Measurements from ENCODE around the gene TGFBR3.
"Not testable (repeated sequence)": the region's sequence is repeated elsewhere in the genome, so short reads cannot be mapped to it uniquely, and the experiment has no call there.

Gene TGFBR3

GRCh38 chr1:91846007-91846638 lies 39.8 kb downstream of the TGFBR3 start:
- peak; percentile 95 for DNase-seq

GRCh38 chr1:91844862-91845528 lies 41.0 kb downstream of the TGFBR3 start:
- DNase-seq = no peak

DNA sequence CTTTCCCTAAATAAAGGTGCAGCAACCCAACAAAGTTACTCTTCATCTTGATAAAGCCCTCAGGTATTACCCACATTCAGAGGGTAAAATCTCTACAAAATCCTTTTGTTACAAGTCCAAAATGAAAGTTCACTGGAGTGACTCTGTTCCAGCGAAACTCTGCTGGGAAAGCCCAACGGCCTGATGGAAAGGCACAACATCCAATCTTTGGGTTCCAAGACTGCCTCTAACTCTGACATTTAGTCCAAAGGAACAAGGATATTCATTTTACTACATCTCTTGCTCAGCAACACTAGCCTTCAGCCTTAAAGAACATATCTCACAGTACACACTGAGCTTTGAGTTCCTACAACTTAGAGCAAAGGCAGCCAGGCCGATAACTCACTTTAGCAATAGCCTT lies 42.1 kb downstream of the TGFBR3 start:
- DNase-seq = no peak

GRCh38 chr1:91842563-91842962 lies 43.4 kb downstream of the TGFBR3 start:
- DNase-seq = no peak

- DNase-seq = no peak
Observed at GRCh38 chr1:91842056-91842455, 43.9 kb downstream of the TGFBR3 start.

- DNase-seq = not testable (repeated sequence)
Observed at GRCh38 chr1:91840276-91840675, 45.7 kb downstream of the TGFBR3 start.

DNA sequence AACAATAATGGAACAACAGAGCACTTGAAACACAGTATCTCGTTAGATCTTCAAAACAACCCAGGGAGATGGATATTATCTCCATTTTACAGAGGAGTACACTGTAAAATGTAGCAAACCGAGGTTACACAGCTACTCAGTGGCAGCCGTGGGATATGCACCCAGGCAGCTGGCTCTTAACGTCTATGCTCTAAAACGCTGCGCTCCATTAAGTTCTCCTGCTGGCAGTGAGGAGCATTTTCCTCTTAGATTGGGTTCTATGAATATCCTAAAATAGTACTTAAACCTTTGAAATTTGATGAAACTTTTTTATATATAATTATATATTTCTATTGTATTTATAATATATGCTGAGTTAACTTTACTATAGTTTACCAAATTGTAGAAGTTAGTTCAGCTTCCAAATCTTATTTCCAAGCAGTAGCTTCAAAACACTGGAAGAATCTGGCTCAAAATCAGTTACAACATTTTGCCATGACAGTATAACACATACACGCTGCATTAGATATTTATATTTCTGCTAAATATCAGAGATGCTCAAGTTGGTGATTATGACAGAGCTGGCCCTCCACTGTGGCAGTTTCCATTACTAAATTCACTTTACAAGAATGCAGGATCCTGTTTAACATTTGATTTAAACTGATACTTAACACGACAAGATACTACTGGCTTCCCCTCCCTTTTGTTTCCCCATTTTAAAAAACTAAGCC lies 49.5 kb downstream of the TGFBR3 start:
- DNase-seq = peak; percentile 55

GRCh38 chr1:91835087-91835521 lies 50.8 kb downstream of the TGFBR3 start:
- DNase-seq = no peak

DNA sequence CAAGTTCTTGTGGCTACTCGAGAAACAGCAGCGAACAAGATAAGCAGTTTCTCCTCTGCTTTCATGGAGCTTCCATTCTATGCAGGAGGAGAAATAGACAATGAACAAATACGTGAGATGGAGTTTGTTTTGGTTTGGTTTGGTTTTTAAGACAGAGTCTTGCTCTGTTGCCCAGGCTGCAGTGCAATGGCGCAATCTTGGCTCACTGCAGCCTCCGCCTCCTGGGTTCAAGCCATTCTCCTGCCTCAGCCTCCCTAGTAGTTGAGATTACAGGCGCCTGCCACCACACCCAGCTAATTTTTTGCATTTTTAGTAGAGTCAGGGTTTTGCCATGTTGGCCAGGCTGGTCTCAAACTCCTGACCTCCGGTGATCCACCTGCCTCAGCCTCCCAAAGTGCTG lies 51.4 kb downstream of the TGFBR3 start:
- DNase-seq = not testable (repeated sequence)

GRCh38 chr1:91833946-91834345 lies 52.0 kb downstream of the TGFBR3 start:
- DNase-seq = no peak

GRCh38 chr1:91831132-91831930 lies 54.6 kb downstream of the TGFBR3 start:
- DNase-seq = no peak

GRCh38 chr1:91830242-91831131 lies 55.5 kb downstream of the TGFBR3 start:
- DNase-seq = no peak

- no peak for DNase-seq
Observed at GRCh38 chr1:91829293-91830153, 56.4 kb downstream of the TGFBR3 start.

DNA sequence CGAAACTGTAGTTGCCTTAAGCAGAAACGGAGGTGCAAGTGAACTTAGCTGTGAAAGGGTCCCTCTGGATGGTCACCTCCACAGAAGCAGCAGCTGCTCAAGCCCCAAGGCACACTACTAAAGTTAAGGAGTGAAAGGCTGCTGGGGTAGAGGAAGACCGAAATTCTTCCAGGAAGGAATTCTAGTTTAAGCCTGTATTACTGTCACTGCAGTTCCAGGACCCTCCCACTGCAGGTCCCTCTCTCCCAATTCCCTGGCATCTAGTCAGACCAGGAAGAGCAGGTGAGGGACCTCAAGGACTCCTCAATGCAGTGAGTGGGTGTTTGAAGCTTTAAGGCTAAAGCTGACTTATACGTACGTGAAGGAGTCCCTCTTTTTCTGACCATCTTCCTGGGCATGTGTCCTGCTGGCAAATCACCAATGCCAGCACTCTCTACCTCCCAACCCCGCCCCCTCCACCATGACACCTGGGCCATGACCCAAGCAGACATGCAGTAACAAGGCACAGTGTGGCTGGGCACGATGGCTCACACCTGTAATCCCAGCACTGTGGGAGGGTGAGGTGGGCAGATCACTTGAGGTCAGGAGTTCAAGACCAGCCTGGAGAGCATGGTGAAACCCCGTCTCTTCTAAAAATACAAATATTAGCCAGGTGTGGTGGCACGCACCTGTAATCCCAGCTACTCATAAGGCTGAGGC lies 57.2 kb downstream of the TGFBR3 start:
- DNase-seq = no peak

DNA sequence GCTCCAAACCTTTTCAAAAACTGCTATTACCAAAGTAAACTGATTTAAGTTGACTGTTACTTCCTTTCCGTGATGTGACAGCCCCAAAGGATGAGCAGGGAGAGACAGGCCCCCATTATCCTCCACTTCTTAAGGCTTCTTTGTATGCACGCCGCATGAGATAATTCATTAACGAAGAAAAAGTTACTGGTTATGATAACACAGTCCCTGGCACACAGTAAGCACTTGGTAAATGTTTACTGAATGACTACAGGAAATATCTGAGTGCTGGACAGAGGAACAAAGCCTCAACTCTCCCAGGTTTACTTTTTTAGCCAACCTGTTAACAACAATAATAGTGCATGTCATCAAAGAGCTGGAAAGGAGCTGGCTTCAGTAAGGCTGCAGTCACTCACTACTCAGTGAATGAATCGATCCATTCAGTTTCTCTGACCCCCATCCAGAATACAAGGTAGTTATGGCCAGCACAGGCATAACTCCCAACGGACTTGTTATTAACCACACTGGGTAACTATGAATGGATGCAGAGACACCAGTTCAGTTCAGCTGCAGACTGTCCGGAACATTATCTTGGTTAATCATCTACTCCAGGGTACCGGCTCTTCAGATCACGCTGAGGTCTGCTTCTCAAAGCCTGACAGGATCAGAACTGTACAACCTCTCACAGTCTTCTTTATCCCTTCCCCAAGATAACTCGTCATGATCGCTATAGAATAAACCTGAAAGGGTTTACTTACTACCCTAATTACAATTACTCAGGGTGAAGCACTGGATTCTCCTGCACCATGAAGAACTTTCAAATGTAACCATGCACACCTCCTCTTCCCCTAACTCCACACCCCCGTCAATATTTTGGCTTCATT lies 58.3 kb downstream of the TGFBR3 start:
- no peak for DNase-seq

DNA sequence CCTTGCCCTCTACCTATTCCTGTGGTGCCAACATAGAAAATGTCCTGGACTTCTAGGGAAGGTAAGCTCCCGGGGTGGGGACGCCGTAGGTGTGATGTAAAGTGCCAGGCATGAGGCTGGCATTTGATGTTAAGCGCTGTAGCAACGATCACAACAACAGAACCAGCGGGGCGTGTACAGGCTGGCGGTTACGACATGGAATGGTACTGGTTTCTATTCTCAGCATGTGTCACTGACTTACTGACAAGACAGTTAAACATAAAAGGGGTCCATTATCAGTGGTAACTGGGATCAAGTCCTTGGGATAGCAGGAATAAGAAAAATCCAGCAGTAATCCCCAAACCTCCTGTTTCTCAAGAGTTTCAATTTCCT lies 58.9 kb downstream of the TGFBR3 start:
- peak; percentile 79 for DNase-seq

DNA sequence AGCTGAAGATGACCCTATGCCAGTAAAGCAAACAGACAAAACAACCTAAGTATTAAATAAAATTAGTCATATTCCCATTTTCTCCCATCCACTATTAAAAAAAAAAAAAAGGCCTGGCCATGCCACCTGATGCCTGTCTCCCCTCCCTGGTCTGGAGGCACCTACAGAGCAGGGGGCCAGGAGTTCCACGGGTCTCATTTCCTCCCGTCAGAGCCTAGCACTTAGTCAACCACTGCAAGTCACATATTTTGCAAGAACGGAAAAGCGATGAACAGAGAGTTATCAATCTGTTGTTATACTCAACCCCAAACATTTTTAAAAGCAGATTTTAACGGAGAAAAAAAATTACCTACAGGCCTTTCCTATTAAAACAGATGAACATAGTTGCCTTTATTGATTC lies 59.3 kb downstream of the TGFBR3 start:
- no peak for DNase-seq

- DNase-seq = no peak
Observed at GRCh38 chr1:91826248-91826647, 59.7 kb downstream of the TGFBR3 start.

DNA sequence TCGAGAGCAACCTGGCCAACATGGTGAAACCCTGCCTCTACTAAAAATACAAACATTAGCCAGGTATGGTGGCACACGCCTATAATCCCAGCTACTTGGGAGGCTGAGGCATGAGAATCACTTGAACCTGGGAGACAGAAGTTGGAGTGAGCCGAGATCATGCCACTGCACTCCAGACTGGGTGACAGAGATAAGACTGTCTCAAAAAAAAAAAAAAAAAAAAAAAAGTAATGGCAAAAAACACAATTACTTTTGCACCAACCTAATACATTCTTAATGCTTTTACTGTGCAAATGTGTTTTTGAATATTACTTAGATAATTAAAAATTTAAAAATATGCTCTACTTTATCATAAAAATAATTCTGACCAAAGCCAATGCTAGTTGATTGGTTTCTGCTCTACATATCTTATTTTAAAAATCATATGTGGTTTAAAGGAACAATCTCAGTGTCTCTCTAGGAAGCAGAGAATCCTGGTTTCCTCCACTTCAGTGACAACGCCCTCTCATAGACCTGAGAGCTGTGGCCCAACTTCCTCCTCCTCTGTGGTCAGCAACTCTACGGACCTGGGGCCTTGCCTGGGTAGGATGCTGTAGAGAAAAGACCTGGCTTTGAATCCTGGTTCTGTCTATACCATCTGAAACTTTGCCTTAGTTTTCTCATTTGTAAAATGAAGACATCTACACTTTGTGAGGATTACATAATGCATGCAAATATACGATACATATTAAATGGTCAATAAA lies 64.7 kb downstream of the TGFBR3 start:
- no peak for DNase-seq

Measured in NCI-H510A treated with DMSO at 0.1 percent for 48 hours (cell line).